ENCODE data around the gene MRPL42. TPM values are rescaled to one million over a fixed set of nuclear protein-coding genes. Genes with fewer than 3 reads are reported as not detected.

The MRPL42 gene
- total and polyA plus RNA-seq, 11 donors = 23.0 to 53.0 (median 46.2) TPM

- TF ChIP-seq POLR2A (IDR thresholded peaks at IDR 0.05) (no peak), CTCF (IDR thresholded peaks at IDR 0.05) (no peak)
- 75 to 81% (median 80%) methylated on average over 3 of the region's 3 CpGs for WGBS, 4 donors
- H3K9me3 ChIP-seq = no peaks in the 10 kb centered on the region
- no peak overlapping the region for H3K27ac ChIP-seq
- no peak overlapping the region for H3K4me3 ChIP-seq
- H3K4me1 ChIP-seq = no peaks in the 10 kb centered on the region
- intact Hi-C loops (cut with DNase I) = no loop called here
- no peaks in the 10 kb centered on the region for H3K27me3 ChIP-seq
- no peaks in the 10 kb centered on the region for H3K36me3 ChIP-seq
- DNase-seq = no peak
- no peak for ATAC-seq
Observed at GRCh38 chr12:93451423-93452158, 15.7 kb upstream of the MRPL42 start.

- 83 to 90% (median 87%) methylated on average over 5 of the region's 5 CpGs for WGBS, 4 donors
- H3K9me3 ChIP-seq = no peaks in the 10 kb centered on the region
- intact Hi-C loops (cut with DNase I) = no loop called here
Observed at GRCh38 chr12:93453633-93454032, 13.7 kb upstream of the MRPL42 start.

GRCh38 chr12:93456077-93456476 lies 11.2 kb upstream of the MRPL42 start:
- 69 to 75% (median 71%) methylated on average over 2 of the region's 2 CpGs for WGBS, 4 donors
- DNase-seq (no peak), ATAC-seq (no peak)
- no peak for TF ChIP-seq CTCF (IDR thresholded peaks at IDR 0.05)
- TF ChIP-seq POLR2A (IDR thresholded peaks at IDR 0.05) = no peak
- H3K4me1 ChIP-seq = peaks cover 0 to 10% (median 0%) of the 10 kb centered on the region in 12 donors
- no peaks in the 10 kb centered on the region for H3K36me3 ChIP-seq
- intact Hi-C loops (cut with DNase I) = no loop called here
- no peaks in the 10 kb centered on the region for H3K9me3 ChIP-seq
- no peak overlapping the region for H3K27ac ChIP-seq
- no peak overlapping the region for H3K4me3 ChIP-seq
- H3K27me3 ChIP-seq = no peaks in the 10 kb centered on the region

More at GRCh38 chr12:93453633-93454032, 13.7 kb upstream of the MRPL42 start:
- no peak for TF ChIP-seq POLR2A (IDR thresholded peaks at IDR 0.05)
- TF ChIP-seq CTCF (IDR thresholded peaks at IDR 0.05) = no peak
- no peak overlapping the region for H3K4me3 ChIP-seq
- H3K36me3 ChIP-seq = no peaks in the 10 kb centered on the region
- H3K27ac ChIP-seq = no peak overlapping the region
- DNase-seq (no peak), ATAC-seq (no peak)
- H3K4me1 ChIP-seq = no peaks in the 10 kb centered on the region
- H3K27me3 ChIP-seq = no peaks in the 10 kb centered on the region

- no peak for ATAC-seq
Observed at GRCh38 chr12:93459097-93459496, 8.2 kb upstream of the MRPL42 start.

More at GRCh38 chr12:93459097-93459496, 8.2 kb upstream of the MRPL42 start:
- H3K4me1 ChIP-seq = peaks cover 0 to 10% (median 0%) of the 10 kb centered on the region in 12 donors
- no peak overlapping the region for H3K4me3 ChIP-seq
- WGBS, 4 donors = 86 to 96% (median 96%) methylated on average over 5 of the region's 5 CpGs
- H3K27me3 ChIP-seq = no peaks in the 10 kb centered on the region
- no peak for TF ChIP-seq CTCF (IDR thresholded peaks at IDR 0.05)
- no peak overlapping the region for H3K27ac ChIP-seq
- H3K36me3 ChIP-seq = no peaks in the 10 kb centered on the region
- no peak for DNase-seq
- intact Hi-C loops (cut with DNase I) = no loop called here
- H3K9me3 ChIP-seq = no peaks in the 10 kb centered on the region

Measured in heart left ventricle (tissue), 16 donors.